ENCODE data around the gene WBP2. TPM values are rescaled to one million over a fixed set of nuclear protein-coding genes. Genes with fewer than 3 reads are reported as not detected.

Gene WBP2
- total RNA-seq, 2 donors from 2014 or later: 44.2 to 49.5 TPM

- DNase-seq (no peak), ATAC-seq (no peak)
- no peaks in the 10 kb centered on the region for H3K9me3 ChIP-seq
- TF ChIP-seq POLR2A (IDR thresholded peaks at IDR 0.05) (no peak), CTCF (IDR thresholded peaks at IDR 0.05) (no peak)
- 75 to 84% methylated on average over 7 of the region's 7 CpGs for WGBS, 2 donors
- peaks cover 36% of the 10 kb centered on the region for H3K4me1 ChIP-seq
- intact Hi-C loops (cut with DNase I): no loop called here
- no peak overlapping the region for H3K27ac ChIP-seq
- H3K36me3 ChIP-seq (replicated peaks in 1 of 2; ENCODE audit: insufficient read depth in 1 of 2, low read depth in 2 of 2): no peaks in the 10 kb centered on the region
- H3K4me3 ChIP-seq: no peak overlapping the region
- H3K27me3 ChIP-seq: no peaks in the 10 kb centered on the region
These were observed 25.1 kb upstream of the WBP2 start for GRCh38 chr17:75880266-75880665.

- TF ChIP-seq CTCF (IDR thresholded peaks at IDR 0.05) (peak in 3 of 7 experiments; percentile 40 to 44 (median 41)), POLR2A (IDR thresholded peaks at IDR 0.05) (peak; percentile 68 to 81 (median 72))
- Histone ChIP-seq H3K27ac (peak within 1 kb of the TSS; percentile 93 to 99 (median 93)), H3K4me3 (peak within 1 kb of the TSS in 1 of 2 donors; percentile 27), H3K36me3 (replicated peaks in 1 of 2; ENCODE audit: insufficient read depth in 1 of 2, low read depth in 2 of 2) (no peaks in the 10 kb centered on the region), H3K4me1 (peaks cover 40% of the 10 kb centered on the region), H3K27me3 (no peaks in the 10 kb centered on the region), H3K9me3 (no peaks in the 10 kb centered on the region)
- DNase-seq: peak; percentile 56 to 73 (median 66)
- peak; percentile 37 for ATAC-seq
- WGBS, 2 donors: 1 to 10% methylated on average over 2 to 64 of the region's 87 CpGs
- intact Hi-C loops (cut with DNase I): no loop called here
These were observed 23.3 kb upstream of the WBP2 start, which contains the start of gene TRIM47 for GRCh38 chr17:75878174-75878998. Gene TRIM47, minus strand, starts transcription at chr17:75878581. Its CDS starts 33 bp downstream, at chr17:75878548.

- 0% methylated on average over 15 to 56 of the region's 56 CpGs for WGBS, 2 donors
These were observed 22.6 kb upstream of the WBP2 start for GRCh38 chr17:75877752-75878173.

GRCh38 chr17:75876938-75877751, 22.0 kb upstream of the WBP2 start:
- Histone ChIP-seq H3K4me1 (peaks cover 51% of the 10 kb centered on the region), H3K36me3 (replicated peaks in 1 of 2; ENCODE audit: insufficient read depth in 1 of 2, low read depth in 2 of 2) (no peaks in the 10 kb centered on the region)
- intact Hi-C loops (cut with DNase I): no loop called here

More at GRCh38 chr17:75877752-75878173, 22.6 kb upstream of the WBP2 start:
- peak overlapping the region; percentile 93 to 99 (median 93) for H3K27ac ChIP-seq
- no peaks in the 10 kb centered on the region for H3K9me3 ChIP-seq
- TF ChIP-seq POLR2A (IDR thresholded peaks at IDR 0.05): no peak
- peak; percentile 28 to 75 (median 44) for TF ChIP-seq CTCF (IDR thresholded peaks at IDR 0.05)
- peak; percentile 72 for ATAC-seq
- peak; percentile 71 to 86 (median 83) for DNase-seq
- H3K36me3 ChIP-seq (replicated peaks in 1 of 2; ENCODE audit: insufficient read depth in 1 of 2, low read depth in 2 of 2): no peaks in the 10 kb centered on the region
- peaks cover 45% of the 10 kb centered on the region for H3K4me1 ChIP-seq
- H3K27me3 ChIP-seq: no peaks in the 10 kb centered on the region
- intact Hi-C loops (cut with DNase I): no loop called here
- peak overlapping the region in 1 of 2 donors; percentile 27 for H3K4me3 ChIP-seq

More at GRCh38 chr17:75876938-75877751, 22.0 kb upstream of the WBP2 start:
- DNase-seq (peak; percentile 82 to 95 (median 90)), ATAC-seq (peak; percentile 57)
- peak overlapping the region in 1 of 2 donors; percentile 27 for H3K4me3 ChIP-seq
- no peaks in the 10 kb centered on the region for H3K9me3 ChIP-seq
- peak; percentile 8 to 79 (median 73) for TF ChIP-seq POLR2A (IDR thresholded peaks at IDR 0.05)
- TF ChIP-seq CTCF (IDR thresholded peaks at IDR 0.05): peak in 1 of 7 experiments; percentile 26
- H3K27ac ChIP-seq: peak overlapping the region; percentile 93 to 99 (median 93)
- no peaks in the 10 kb centered on the region for H3K27me3 ChIP-seq
- WGBS, 2 donors: 17 to 22% methylated on average over 19 to 39 of the region's 41 CpGs

Data from body of pancreas (tissue), 4 donors.